Measurements from ENCODE around the gene ERI2.
"Not testable (repeated sequence)": the region's sequence is repeated elsewhere in the genome, so short reads cannot be mapped to it uniquely, and the experiment has no call there.

Gene ERI2

GRCh38 chr16:20818929-20819585, 12.8 kb upstream of the ERI2 start:
- no peak for DNase-seq

GRCh38 chr16:20814784-20815183, 8.5 kb upstream of the ERI2 start:
- DNase-seq = no peak

GRCh38 chr16:20812510-20812909, 6.2 kb upstream of the ERI2 start:
- no peak for DNase-seq

GRCh38 chr16:20811889-20812439, 5.7 kb upstream of the ERI2 start:
- no peak for DNase-seq

- DNase-seq = no peak
Measured at GRCh38 chr16:20807862-20808261, 1.6 kb upstream of the ERI2 start.

GRCh38 chr16:20805684-20806167, 546 bp downstream of the ERI2 start:
- not testable (repeated sequence) for DNase-seq

GRCh38 chr16:20803561-20804214, 2.6 kb downstream of the ERI2 start:
- no peak for DNase-seq

GRCh38 chr16:20803192-20803560, 3.1 kb downstream of the ERI2 start:
- DNase-seq = peak; percentile 22

- no peak for DNase-seq
Measured at GRCh38 chr16:20801278-20801677, 5.0 kb downstream of the ERI2 start.

- peak; percentile 18 for DNase-seq
Measured at GRCh38 chr16:20799599-20799998, 6.7 kb downstream of the ERI2 start.

GRCh38 chr16:20798364-20798763, 7.9 kb downstream of the ERI2 start:
- DNase-seq = no peak

GRCh38 chr16:20791923-20792612, 14.2 kb downstream of the ERI2 start:
- DNase-seq = peak; percentile 28

- DNase-seq = no peak
Measured at GRCh38 chr16:20789130-20789529, 17.1 kb downstream of the ERI2 start.

- DNase-seq = no peak
Measured at GRCh38 chr16:20784204-20784603, 22.1 kb downstream of the ERI2 start.

- no peak for DNase-seq
Measured at GRCh38 chr16:20782470-20782869, 23.8 kb downstream of the ERI2 start.

- DNase-seq = no peak
Measured at GRCh38 chr16:20781697-20782096, 24.6 kb downstream of the ERI2 start.

GRCh38 chr16:20774703-20775362, 31.4 kb downstream of the ERI2 start:
- peak; percentile 38 for DNase-seq

GRCh38 chr16:20773679-20774078, 32.6 kb downstream of the ERI2 start:
- DNase-seq = no peak

GRCh38 chr16:20768818-20769217, 37.5 kb downstream of the ERI2 start:
- DNase-seq = no peak

- no peak for DNase-seq
Measured at GRCh38 chr16:20768121-20768520, 38.2 kb downstream of the ERI2 start.

GRCh38 chr16:20767577-20767976, 38.7 kb downstream of the ERI2 start:
- no peak for DNase-seq

GRCh38 chr16:20766294-20766693, 40.0 kb downstream of the ERI2 start:
- DNase-seq = no peak

GRCh38 chr16:20765732-20766131, 40.5 kb downstream of the ERI2 start:
- no peak for DNase-seq

All from fibroblast of skin of right quadriceps (primary cell).